Activated CD8-positive, alpha-beta memory T cell treated with anti-CD3 and anti-CD28 coated beads for 1 hour (primary cell): ENCODE measurements around the gene PIEZO2.

Source experiments
- DNase-seq, 2 donors: peaks; one replicate each; pipeline ENCODE4 v3.0.0-alpha.2; 2020; ENCODE audit warnings: low read depth in 1 of 2; ENCODE audit errors: extremely low read depth in 1 of 2

The PIEZO2 gene

DNA sequence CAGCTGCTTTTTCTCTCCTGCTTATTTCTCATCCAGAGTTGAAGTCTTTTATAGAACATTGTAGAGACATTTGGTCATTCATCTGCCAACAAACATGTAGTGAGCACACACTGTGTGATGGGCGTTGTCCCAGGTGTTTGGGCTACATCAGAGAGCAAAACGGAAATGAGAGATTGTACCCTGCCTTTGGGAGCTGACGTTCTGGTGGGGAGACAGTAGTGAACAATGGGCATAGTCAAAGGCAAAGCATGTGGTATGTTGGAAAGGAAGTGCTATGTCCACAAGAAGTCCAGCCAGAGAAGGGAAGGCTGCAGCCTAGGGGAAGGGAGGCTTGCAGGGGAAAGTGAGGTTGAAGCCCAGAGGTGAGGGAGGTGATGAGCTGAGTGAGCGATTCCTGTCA is 78.1 kb downstream of the PIEZO2 start:
- DNase-seq, result no peak

DNA sequence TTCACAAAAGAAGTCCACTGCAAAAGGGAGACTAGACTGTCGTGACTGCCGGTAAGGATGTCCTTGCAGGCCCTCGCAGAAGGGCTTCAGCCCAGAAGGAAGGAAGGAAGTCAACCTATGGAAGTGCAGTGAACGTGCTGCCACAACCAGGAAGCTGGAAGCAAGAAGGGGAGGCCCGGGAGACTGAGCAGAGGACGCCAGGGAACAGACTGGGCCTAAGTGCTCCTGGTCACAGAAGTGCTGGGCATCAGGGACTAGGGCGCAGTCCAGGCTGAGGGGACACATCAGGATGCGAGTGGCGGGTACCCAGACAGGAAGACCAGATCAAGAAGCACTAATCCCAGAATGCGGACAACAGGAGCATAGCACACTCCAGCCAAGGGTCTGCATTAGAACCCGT is 78.8 kb downstream of the PIEZO2 start:
- DNase-seq, result no peak

DNA sequence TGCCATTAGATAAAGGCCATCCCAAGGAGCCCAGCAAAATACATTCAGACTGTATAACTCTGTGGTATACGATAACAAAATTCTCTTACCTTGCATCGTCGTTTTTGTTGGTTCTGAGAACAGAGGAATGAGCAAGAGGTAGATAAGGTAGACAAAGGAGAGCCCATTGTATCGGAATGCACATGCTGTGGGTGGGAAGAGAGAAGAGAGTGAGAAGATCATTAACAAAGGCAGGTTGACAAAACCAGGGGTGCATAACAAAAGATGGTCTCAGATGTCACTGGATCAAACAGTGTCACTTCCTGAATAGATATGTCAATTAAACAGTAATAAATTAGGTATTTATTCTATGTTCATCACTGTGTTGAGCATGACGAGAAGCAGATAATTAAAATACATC is 83.3 kb downstream of the PIEZO2 start:
- no peak for DNase-seq

DNA sequence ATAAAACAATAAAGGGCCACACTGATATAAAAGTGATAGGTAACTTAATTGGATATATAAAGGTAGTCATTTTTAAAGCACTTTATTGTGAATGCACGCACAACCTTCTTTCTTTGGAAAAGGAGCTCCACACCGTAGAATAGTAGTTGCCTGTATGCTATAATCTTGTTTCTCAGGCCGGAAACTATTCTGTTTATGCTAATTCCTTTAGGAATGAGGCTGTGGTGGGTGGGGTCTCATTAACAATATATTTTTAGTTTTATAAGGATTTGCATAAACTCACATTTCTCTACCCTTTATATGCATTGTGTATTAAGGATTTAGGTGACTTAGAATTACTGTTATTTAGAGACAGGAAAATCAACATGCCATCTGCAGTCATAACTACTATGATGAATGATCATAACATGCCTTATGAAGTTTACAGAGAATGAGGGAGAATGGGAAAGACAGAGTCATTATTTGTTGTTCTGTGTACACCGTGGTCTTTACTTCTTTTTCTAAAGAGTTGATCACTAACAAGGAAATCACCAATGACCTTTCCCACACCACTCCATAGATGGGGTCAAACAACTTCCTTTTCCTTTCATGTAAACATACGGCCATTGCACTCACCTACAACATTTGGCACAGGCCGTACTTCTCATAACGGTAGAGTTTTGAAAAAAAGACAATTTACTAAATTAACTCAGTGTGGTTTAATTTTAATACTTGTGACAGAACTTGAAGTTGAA is 84.5 kb downstream of the PIEZO2 start:
- DNase-seq, result no peak

DNA sequence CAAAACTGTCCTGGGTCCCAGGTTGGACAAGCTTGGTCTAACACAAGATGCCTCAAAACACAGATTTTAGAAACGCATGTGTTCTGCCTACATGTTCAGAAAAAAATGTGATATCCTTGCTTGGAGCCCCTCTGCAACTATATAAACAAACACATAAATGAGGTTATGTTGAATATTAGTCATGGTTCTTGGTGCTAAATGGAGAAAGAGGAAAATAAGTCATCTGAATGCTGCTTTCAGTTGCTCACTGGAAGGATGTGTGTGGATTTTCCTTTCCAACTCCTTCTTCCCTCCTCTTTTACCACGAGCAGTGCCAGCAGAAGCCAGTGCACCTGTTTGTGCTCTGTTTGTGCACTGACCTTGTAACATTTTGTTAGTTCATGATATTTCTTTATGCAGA is 85.3 kb downstream of the PIEZO2 start:
- DNase-seq, result no peak

DNA sequence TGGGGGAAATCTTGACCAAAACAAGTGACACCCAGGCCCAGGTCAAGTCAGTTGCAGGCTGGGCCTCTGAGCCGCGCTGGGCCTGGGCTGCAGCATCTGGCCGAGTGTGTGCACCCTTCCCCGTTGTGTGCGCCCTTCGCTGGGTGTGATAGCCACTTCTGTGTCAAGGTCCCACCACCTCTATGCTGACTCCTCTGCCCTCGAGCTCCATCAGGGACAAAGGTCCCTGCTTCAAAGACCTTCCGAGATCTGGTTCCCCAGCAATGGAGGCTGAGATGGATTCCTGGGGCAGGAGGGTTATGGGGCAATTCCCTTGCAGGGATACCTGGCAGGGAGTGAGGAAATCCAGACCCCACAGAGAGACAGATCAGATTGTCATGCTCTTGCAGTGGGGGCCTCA is 93.6 kb downstream of the PIEZO2 start:
- DNase-seq, result no peak

DNA sequence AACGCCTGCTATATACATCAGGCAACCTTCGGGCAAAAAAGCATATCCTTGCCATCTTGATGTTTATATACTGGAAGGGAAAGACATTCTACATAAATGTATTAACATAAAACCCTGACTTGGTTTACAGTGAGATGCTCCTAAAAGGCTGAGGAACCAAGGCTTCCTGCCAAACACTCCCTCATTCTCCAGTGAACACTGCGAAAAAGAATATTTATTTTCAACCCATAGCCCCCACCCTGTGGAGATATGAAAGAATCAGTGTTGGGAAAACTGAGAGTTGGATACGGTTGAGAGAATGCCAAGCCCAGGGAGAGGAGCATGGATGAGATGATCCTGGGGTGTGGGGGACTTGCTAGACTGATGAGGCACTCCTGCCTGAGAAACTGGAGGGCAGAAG is 94.9 kb downstream of the PIEZO2 start:
- no peak for DNase-seq

DNA sequence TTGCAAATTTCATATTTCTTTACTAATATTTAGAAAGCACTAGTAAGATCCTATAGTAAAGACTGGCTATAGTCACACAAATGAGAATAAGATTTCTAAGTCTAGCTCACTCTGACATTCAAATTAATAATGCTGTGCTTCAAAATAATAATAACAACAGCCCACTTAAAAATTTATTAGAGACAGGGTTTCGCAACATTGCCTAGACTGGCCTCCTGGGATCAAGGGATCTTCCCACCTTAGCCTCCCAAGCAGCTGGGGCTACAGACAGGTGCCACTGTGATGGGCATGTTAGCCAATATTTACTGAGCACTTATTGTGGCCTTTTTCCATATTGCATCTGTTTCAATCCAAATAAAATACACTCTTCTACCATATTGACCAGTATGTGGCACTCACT is 96.1 kb downstream of the PIEZO2 start:
- no peak for DNase-seq

DNA sequence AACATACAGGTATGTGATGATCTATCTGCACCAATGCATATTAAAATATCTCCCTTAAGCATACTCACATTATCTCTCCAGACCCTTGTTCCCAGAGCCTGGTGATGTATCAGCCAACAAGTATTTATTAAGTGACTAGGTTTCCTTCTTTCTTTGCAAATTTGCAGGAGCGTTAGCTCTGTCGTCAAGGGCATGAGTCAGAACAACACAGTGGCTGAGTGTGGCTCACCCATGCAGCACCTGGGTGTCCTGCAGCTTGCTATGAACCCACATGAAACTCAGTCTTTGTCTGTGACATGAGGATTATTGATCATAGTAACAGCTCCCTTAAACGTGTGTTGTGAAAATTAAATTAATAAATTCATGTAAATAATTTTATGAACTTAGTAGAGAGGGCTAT is 96.6 kb downstream of the PIEZO2 start:
- DNase-seq, result no peak

DNA sequence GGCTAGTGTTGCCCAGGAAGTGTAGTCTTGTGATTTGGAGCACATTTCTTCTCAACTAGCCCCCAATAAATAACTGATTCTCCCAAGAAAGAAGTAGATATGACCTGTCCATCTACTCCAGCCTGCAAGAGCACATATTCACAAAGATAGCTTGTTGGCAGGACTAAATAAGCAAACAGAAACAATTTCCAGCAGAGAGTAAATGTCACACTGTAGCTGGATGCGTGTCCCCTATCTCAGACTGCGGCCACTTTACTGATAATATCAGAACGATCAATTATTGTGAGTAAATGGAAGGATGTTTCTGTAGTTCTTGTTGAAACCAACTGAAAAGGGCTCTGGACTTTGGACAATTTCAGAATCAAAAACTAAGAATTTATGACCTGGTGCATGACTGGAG is 97.9 kb downstream of the PIEZO2 start:
- DNase-seq, result no peak

DNA sequence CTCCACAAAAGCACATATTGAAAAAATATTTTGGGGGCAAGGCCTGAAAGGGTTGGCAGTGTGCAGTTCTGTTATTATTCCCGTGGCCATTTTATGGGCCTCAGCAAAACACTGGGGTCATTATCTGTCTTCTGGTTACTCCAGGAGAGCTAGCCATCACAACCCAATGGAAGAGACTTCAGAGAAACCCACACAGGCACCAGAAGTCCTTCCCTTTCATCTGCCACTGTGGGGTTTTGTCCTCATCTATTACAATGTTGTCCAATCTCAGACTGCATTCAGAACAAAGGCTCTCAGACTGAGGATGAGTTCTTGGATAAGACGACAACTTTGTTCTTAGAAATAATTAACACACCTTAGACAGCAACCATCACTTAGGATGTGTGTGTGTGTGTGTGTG is 98.4 kb downstream of the PIEZO2 start:
- DNase-seq, result no peak

DNA sequence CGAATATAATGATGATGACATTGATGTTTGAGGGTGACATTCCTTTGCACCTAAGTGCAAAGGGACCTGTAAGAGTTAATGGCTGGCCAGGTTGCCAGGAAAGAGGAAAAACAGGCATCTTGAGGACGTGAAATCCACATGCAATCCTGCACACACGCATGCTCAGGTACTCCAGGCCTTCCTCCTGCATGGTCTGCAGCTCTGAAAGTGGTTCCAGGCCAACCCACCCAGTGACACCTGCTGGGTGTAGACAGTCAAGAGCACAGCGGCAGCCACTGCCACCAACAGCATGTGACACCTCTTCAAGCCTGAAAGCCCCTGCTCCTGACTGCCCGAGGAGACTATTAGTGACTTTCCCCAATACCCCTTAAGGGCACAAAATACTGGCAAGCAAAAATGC is 101.6 kb downstream of the PIEZO2 start:
- no peak for DNase-seq

DNA sequence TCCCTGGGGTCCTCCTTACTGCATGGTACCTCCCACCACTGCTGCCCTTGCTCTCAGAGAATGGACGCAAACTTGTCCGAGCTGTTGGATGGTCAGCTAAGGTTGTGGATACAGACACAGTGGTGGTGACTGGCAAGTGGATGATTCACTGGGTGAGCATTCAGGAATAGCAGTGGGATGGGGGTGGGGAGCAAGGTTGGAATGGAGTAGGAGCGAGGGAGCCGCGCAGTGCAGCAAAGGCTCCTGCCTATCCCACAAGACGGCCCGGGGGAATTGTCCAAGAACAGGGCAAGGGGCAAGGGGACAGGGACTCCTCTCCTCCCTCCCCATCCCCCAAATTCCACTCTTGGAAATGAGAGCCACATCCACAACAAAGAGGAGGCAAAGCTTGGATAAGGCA is 102.2 kb downstream of the PIEZO2 start:
- no peak for DNase-seq

DNA sequence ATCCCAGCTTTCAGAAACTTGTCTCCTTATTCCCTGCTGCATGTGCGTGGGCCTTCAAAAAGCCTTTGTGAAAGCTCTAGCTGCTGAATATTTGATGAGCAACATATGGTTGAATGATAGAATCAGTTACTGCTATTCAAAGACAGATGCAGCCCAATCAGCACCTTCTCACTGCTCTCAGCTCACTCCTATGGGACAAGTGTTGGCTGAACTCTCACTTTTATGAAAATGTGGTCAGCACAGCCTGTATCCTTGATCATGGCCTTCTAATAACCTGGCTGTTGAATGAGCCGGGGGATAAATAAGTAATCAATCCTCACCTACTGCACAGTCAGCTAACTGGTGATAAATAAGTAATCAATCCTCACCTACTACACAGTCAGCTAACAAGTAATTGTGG is 103.2 kb downstream of the PIEZO2 start:
- DNase-seq, result no peak

DNA sequence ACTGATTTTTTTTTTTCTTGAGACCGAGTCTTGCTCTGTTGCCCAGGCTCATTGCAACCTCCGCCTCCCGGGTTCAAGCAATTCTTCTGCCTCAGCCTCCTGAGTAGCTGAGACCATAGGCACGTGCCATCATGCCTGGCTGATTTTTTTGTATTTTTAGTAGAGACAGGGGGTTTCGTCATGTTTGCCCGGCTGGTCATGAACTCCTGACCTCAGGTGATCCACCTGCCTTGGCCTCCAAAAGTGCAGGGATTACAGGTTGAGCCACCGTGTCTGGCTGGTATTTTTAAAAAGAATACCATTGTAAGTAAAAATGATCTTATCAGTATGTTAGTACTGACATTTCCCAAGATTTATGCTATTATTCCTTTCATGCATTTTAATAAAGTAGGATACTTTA is 105.7 kb downstream of the PIEZO2 start:
- DNase-seq, result no peak

DNA sequence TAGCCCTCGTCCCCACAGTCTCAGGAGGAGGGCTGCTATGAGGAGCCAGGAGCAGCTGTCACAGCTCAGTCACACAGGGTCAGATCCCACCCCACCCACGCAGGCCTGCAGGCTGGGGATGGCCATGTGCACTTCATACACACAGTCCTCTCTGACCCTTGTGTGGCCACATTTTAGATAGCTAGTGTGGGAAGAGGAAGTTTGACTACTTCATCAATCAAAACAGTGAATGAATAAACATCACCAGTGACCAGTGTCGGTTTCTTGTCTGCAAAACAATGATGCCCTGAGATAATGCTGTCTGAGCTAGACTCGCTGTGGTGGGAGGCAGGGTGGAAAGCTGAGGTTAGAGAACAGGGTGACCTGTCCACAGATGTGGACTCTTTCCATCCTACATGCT is 107.1 kb downstream of the PIEZO2 start:
- DNase-seq, result no peak

DNA sequence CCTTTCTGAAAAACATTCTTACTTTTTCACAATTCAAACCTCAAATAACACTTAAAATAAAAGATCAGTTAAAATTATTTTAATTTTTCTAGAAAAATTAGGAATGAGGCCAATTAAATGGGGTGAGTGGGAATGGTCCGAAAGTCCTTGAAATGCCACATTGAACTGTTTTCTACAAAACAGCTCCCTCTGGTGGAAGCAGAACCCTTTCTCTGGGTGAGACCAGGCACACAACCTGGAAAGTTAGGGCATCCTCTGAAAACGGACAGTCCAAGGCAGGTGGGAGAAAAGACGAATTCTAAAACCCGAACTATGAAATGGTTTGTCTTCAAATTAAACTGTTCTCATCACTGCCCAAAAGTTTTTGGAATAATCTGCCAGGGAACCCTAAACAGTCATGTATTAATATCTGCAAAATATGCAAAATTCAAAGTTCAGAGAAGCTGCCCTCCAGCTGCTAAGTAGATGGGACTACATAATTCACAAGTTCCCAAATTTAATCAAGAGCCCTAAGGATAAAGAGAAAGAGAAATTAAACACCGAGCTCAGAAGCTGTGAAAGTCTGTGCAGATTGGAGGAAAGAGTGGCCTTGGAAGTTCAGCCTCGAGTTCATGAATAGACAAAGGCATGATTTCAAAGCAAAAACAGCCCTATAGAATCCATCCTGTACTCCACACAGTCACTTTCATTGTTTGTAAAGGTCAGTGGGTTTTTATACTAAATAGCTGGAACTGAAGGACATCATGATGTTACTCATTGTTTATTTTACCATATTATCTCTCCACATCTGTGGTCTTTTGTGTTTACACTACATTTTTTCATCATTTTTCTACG is 108.3 kb downstream of the PIEZO2 start:
- no peak for DNase-seq

DNA sequence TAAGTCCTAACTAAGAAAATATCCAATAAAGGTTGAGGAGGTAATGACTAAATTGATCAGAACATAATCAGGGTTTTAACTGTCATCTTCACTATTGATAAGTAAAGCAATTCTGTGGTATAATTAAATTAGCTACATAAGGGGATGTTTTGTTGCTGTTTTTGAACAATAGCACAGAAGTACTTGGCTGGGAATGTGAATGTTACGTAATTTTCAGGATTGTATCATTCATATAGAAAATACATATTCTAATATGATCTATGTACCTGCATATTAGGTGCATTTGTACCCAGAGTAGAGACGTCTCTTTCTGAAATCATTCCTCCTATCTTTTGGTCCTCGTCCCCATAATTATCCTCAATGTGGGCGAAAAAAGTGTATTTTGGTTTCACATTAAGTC is 109.0 kb downstream of the PIEZO2 start:
- no peak for DNase-seq

DNA sequence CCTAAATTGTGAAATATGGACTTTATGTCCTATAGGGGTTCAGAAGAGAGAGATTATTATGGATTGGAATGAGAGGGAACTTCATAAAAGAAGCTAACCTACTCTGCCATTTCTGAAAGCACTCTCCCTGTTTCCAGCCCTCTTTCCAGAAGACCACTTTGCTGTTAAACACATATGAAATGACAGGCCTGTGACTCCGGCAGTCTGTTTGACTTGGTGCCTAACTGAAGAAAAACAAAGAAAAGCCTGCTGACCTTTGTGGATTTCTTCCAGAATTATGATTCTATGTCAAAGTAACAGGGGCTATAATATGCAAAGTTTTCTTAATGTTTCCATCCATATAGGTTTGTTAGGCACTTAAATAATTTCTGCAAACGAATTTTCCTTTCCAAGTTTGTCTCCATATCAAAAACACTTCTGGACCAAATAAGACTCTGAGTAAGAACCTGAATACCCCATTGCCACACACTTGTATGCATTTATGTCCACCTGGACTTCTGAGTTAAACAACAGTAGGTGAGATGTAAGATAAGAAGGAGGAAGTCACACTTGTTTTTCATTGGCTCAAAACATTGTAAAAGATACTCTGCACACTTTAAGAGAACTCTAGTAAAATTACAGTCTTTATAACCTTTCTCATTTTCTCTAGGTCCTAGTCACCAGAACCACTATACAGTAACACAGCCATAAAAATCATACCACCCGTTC is 111.7 kb downstream of the PIEZO2 start:
- DNase-seq, result no peak

DNA sequence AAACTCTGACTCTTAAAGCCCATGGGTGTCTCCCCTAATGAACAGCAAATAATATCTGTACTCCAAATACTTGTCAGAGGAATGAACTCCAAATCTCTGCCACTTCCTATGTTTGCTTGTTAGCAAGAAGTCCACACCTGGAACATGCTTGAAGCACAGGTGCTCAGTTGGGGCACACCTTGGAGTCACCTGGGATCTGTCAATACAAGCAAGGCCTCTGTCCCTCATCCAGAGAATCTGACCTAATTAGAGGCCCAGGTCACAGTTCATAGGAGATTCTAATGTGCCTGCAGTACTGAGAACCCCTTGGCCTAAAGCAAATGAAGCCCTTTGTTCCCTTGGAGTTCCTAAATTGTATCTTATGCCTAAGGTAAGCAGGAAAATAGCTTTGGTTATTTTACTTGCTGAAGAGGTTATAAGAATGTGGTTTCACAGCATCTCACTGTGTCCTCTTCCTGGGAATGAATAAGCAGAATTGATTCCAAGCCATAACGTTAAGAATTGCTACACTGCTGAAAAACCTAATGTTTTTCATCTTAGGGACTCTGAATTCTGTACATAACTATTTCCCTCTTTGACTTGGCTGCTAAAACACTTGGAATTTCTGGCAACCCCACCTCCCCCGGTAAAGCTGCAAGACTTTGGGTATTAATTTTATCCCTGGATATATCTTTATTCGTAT is 113.4 kb downstream of the PIEZO2 start:
- no peak for DNase-seq

DNA sequence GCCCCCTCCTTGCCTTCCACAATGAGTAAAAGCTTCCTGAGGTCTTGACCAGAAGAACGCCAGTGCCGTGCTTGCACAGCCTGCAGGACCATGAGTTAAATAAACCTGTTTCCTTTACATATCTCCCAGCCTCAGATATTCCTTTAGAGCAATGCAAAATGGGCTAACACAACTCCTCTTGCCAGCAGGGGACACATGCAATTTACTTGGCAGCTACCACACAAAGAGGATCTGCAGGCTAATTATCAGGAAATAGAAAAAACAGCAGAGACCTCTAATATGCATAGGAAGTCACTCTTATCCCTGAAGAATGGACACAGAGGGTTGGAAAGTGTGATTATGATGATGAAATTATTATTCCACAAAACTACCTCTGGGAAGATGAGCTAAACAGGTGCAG is 114.0 kb downstream of the PIEZO2 start:
- no peak for DNase-seq
